Breast epithelium (tissue), 4 donors: ENCODE results near the gene LASP1NB.

Source experiments
- DNase-seq, 2 donors: peaks; one replicate each; pipeline ENCODE4 v3.0.0-alpha.2; 2019; ENCODE audit warnings: low spot score in 2 of 2
- H3K27ac ChIP-seq, 2 donors: fragments of 200-600 bp; sonication (generic) in 1 of 2; one replicate each; pipeline ENCODE4 v1.5.1; 2016 to 2019; ENCODE audit warnings: mild to moderate bottlenecking in 1 of 2
- H3K27me3 ChIP-seq, 2 donors: fragments of 200-600 bp; sonication (generic) in 1 of 2; one replicate each; pipeline versions ENCODE4 v1.5.1 to v1.6.0; 2017 to 2019; ENCODE audit warnings: control low read depth in 1 of 2, mild to moderate bottlenecking in 1 of 2
- H3K36me3 ChIP-seq: fragments of 200-600 bp; one replicate; pipeline ENCODE4 v1.5.1; 2019
- H3K4me1 ChIP-seq, 2 donors: fragments of 200-600 bp; sonication (generic); one replicate each; pipeline ENCODE4 v1.5.1; 2016 to 2019; ENCODE audit warnings: control low read depth in 1 of 2
- H3K4me3 ChIP-seq, 3 donors: fragments of 200-600 bp; sonication (generic); 1 replicate in 2 of 3; 2 replicates in 1 of 3; pipeline ENCODE4 v1.5.1; 2016 to 2019; ENCODE audit warnings: mild to moderate bottlenecking in 3 of 3, moderate library complexity in 2 of 3
- H3K9me3 ChIP-seq, 2 donors: fragments of 200-600 bp; sonication (generic) in 1 of 2; one replicate each; pipeline ENCODE4 v1.5.1; 2016 to 2019; ENCODE audit warnings: control low read depth in 1 of 2
- CTCF ChIP-seq, 3 donors: fragments of 450-650 bp; IDR thresholded peaks; one replicate each; pipeline ENCODE4 v1.5.1; 2016 to 2017; ENCODE audit warnings: antibody characterized with exemption in 3 of 3, mild to moderate bottlenecking in 3 of 3, moderate library complexity in 3 of 3
- POLR2A ChIP-seq: fragments of 450-650 bp; IDR thresholded peaks from one replicate; pipeline ENCODE4 v1.6.1; 2016; ENCODE audit warnings: antibody characterized with exemption, mild to moderate bottlenecking, moderate library complexity
- POLR2AphosphoS5 ChIP-seq, 3 donors: sonication (generic); formaldehyde crosslinking; IDR thresholded peaks; one replicate each; pipeline ENCODE4 v1.6.1; 2017; ENCODE audit warnings: antibody characterized with exemption in 3 of 3
- intact Hi-C: fragments of 100-400 bp; cut with DNase I; formaldehyde crosslinking; loops from one replicate; pipeline ENCODE4 v1.15.1; 2023; ENCODE audit warnings: low total_unique reads

Gene LASP1NB

DNA sequence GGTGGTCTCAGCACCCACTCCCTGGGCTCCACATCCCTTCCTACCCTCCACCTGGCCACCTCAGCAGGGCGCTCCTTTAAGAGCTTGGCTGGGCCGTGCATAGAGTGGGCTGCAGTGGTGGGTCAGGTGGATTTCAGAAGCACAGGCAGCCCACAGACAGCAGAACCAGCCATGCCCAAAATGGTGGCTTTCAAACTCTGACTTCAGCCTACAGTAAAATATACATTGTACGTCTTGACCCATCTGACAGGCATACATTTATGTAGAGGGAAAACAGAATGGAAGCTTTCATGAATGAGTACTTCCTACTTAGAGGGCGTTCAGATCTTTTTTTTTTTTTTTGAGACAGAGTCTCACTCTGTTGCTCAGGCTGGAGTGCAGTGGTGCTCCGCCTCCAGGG, 26.0 kb upstream of the LASP1NB start:
- TF ChIP-seq POLR2AphosphoS5 (IDR thresholded peaks at IDR 0.05): no peak
- TF ChIP-seq CTCF (IDR thresholded peaks at IDR 0.05): no peak
- no peak for TF ChIP-seq POLR2A
- H3K4me1 ChIP-seq: peaks cover 13 to 16% of the 10 kb centered on the region in 2 donors
- DNase-seq: no peak
- no peaks in the 10 kb centered on the region for H3K9me3 ChIP-seq
- no peak overlapping the region for H3K4me3 ChIP-seq
- H3K27ac ChIP-seq: peak overlapping the region; percentile 62 to 84
- intact Hi-C loops: no loop called here
- H3K27me3 ChIP-seq: no peaks in the 10 kb centered on the region
- H3K36me3 ChIP-seq: no peaks in the 10 kb centered on the region

DNA sequence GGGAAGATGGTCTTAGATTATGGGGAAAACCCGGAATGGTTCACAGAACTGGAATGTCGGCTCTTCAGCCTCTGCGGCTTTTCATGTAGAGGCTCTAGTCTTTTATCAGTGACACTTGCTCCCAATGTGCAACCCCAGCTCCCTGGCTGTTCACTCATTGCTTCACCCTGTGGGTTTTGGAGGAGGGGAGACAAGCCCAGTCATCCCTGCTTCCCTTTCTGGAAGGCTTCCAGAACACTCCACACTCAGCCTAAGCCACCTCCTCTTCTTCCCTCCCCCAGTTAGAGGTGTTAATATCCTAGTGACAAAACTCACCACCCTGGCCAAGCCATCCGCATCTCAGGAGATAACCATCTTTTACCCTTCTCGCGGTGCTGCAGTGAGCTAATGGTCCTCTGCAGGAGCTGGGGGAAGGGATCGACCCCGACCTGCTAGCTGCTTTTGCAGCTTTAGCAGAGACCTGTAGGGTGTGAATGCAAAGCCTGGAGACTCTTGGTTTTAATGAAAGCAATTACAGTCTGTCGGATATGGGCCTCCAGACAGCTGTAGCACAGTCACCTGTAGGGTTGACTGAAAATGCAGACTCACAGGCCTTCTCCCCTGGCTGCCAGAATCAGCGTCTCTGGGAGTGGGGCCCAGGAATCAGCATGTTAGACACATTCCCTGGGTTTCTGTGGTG, 24.3 kb upstream of the LASP1NB start:
- no peak for DNase-seq
- intact Hi-C loops: no loop called here
- Histone ChIP-seq H3K4me3 (no peak overlapping the region), H3K4me1 (peaks cover 13 to 16% of the 10 kb centered on the region in 2 donors), H3K27ac (peak overlapping the region; percentile 33 to 62), H3K36me3 (no peaks in the 10 kb centered on the region), H3K27me3 (no peaks in the 10 kb centered on the region), H3K9me3 (no peaks in the 10 kb centered on the region)
- no peak for TF ChIP-seq CTCF (IDR thresholded peaks at IDR 0.05)
- TF ChIP-seq POLR2AphosphoS5 (IDR thresholded peaks at IDR 0.05): no peak
- TF ChIP-seq POLR2A: no peak

GRCh38 chr17:38903404-38903803, 22.0 kb upstream of the LASP1NB start:
- intact Hi-C loops: no loop called here
- no peaks in the 10 kb centered on the region for H3K27me3 ChIP-seq
- no peak for DNase-seq
- H3K9me3 ChIP-seq: no peaks in the 10 kb centered on the region
- TF ChIP-seq POLR2AphosphoS5 (IDR thresholded peaks at IDR 0.05): no peak
- no peak for TF ChIP-seq CTCF (IDR thresholded peaks at IDR 0.05)
- TF ChIP-seq POLR2A: no peak
- H3K27ac ChIP-seq: no peak overlapping the region
- H3K4me1 ChIP-seq: peaks cover 0 to 6% of the 10 kb centered on the region in 2 donors
- H3K4me3 ChIP-seq: no peak overlapping the region
- no peaks in the 10 kb centered on the region for H3K36me3 ChIP-seq

DNA sequence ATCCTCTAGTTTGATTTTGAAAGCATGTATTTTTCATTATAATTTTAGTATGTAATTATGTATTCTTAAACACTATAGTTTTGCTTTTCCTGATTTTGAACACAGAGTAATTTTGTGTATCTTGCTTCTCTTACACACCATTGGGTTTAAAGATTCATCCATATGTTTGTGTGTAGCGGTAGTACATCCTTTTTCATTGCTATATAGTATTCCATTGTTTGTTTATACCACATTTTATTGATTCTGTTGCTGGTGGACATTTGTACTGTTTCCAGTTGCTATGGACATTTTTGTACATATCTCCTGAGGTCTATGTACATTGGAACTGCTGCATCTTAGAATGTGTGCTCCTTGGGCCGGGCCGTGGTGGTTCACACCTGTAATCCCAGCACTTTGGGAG, 20.5 kb upstream of the LASP1NB start:
- Histone ChIP-seq H3K9me3 (no peaks in the 10 kb centered on the region), H3K4me3 (no peak overlapping the region), H3K27me3 (no peaks in the 10 kb centered on the region), H3K27ac (no peak overlapping the region), H3K4me1 (peaks cover 0 to 4% of the 10 kb centered on the region in 2 donors), H3K36me3 (no peaks in the 10 kb centered on the region)
- DNase-seq: no peak
- intact Hi-C loops: no loop called here
- TF ChIP-seq CTCF (IDR thresholded peaks at IDR 0.05) (no peak), POLR2AphosphoS5 (IDR thresholded peaks at IDR 0.05) (no peak), POLR2A (no peak)

DNA sequence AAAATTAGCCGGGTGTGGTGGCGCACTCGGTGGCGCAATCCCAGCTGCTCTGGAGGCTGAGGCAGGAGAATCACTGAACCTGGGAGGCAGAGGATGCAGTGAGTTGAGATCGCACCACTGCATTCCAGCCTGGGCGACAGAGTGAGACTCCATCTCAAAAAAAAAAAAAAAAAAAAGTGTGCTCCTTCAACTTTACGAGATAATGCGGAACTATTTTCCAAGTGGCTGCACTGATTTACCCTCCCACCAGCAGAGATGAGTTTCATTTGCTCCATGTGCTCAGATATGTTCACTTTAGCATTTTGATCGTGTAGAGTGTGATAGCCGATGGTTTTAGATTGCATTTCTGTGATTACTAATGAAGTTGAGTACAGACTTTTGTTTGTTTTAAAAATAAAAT, 20.0 kb upstream of the LASP1NB start:
- H3K4me3 ChIP-seq: no peak overlapping the region
- no peak for DNase-seq
- H3K9me3 ChIP-seq: no peaks in the 10 kb centered on the region
- TF ChIP-seq POLR2AphosphoS5 (IDR thresholded peaks at IDR 0.05) (no peak), POLR2A (no peak), CTCF (IDR thresholded peaks at IDR 0.05) (no peak)
- no peaks in the 10 kb centered on the region for H3K36me3 ChIP-seq
- peaks cover 0 to 4% of the 10 kb centered on the region in 2 donors for H3K4me1 ChIP-seq
- no peak overlapping the region for H3K27ac ChIP-seq
- no peaks in the 10 kb centered on the region for H3K27me3 ChIP-seq
- intact Hi-C loops: no loop called here
